HG03095 (cell line): ENCODE results near the gene FUBP3.
"Not testable (repeated sequence)": the region's sequence is repeated elsewhere in the genome, so short reads cannot be mapped to it uniquely, and the experiment has no call there.

Source experiments
- ATAC-seq: cut with Tn5 transposase; IDR thresholded peaks from one replicate; pipeline ENCODE4 v1.9.1; 2021; ENCODE audit warnings: moderate library complexity; ENCODE audit not compliant: unreplicated experiment

FUBP3 gene

DNA sequence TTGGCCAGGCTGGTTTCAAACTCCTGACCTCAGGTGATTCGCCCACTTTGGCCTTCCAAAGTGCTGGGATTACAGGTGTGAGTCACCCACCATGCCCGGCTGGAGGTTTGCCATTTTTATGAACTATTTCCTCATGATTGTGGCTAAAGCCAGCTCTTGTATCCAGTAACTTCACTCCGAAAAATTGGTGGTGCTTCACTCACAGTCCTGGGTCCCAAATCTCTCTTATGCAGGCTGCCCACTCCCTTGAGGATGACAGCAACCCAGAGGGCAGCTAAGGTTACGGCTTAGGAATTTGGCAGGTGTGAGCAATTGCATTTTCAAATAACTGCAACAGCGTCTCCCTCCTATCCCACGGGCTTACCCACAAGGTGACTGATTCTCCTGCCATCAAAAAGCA, 23.4 kb upstream of the FUBP3 start:
- ATAC-seq = no peak

DNA sequence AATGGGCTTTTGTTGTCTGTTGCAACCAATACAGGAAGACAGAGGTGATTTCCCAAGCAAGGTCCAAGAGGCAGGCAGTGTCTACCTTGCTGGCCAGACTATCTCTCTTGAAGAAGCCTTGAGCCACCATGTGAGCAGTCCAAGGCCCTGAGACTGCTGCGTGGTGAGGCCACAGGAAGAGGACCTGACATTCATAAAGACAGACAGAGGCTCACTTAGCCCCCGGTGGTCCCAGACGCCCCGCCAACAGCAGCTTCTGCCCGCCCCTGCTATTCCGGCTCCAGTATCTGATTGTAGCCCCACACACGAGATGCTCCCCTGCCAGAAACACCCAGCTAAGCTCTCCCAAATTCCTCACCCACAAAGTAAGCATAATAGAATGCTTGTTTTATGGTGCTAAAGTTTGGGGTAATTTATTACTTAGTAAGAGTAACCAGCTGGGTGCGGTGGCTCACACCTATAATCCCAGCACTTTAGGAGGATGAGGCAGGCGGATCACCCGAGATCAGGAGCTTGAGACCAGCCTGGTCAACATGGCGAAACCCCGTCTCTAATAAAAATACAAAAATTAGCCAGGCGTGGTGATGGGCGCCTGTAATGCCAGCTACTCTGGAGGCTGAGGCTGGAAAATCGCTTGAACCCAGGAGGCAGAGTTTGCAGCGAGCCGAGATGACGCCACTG, 22.8 kb upstream of the FUBP3 start:
- no peak for ATAC-seq

GRCh38 chr9:130557077-130557468, 22.3 kb upstream of the FUBP3 start:
- no peak for ATAC-seq

DNA sequence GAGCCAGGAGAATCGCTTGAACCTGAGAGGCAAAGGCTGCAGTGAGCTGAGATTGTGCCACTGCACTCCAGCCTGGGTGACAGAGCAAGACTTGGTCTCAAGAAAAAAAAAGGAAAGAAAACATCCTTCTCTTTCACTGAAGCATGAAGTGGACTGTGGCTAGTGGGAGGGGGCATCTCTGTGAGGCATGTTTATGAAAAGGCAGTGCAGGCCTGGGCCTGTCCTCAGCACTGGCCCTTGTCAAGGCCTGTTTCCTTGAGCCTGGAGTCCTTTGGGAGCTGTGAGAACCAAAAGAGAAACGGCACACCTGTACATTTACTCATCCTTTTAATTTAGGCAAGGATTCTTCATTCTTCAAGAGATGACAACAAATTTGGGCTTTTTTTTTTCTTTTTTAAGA, 18.3 kb upstream of the FUBP3 start:
- no peak for ATAC-seq

DNA sequence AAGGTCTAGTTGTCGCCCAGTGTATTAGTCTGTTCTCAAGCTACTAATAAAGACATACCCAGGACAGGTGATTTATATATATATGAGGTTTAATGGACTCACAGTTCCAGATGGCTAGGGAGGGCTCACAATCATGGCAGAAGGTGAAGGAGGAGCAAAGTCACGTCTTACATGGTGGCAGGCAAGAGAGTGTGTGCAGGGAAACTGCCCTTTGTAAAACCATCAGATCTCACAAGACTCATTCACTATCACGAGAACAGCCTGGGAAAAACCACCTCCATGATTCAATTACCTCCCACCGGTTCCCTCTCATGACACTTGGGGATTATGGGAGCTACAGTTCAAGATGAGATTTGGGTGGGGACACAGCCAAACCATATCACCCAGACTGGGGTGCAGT, 16.9 kb upstream of the FUBP3 start:
- not testable (repeated sequence) for ATAC-seq

DNA sequence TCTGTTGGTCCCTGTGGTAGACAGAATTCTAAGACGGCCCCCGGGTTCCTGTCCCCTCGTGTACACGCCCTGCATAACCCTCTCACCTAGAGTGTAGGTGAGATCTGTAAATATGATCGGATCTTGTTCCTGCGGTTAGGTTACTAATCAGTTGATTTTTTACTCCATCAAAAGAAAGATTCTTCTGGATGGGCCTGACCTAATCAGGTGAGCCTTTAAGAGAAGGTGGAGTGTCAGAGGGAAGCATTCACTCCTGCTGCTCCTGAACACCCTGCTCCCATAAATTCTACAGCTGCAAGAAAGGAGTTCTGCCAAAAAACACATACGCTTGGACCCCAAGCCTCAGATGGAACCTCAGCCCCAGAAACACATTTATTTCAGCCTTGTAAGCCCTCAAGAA, 15.6 kb upstream of the FUBP3 start:
- no peak for ATAC-seq

DNA sequence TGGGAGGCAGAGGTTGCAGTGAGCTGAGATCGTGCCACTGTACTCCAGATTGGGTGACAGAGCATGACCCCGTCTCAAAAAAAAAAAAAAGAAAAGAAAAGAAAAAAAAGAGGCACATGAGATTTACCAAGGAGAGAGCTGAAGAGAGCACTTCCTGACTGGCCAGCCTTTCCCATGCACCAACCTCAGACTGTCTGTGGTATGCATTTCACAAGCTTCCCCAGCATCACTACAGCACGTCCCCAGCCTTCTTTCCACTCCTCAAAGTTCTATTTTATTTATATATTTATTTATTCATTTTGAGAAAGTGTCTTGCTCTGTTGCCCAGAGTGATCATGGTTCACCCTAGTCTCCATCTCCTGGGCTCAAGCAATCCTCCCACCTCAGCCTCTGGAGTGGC, 13.6 kb upstream of the FUBP3 start:
- no peak for ATAC-seq

DNA sequence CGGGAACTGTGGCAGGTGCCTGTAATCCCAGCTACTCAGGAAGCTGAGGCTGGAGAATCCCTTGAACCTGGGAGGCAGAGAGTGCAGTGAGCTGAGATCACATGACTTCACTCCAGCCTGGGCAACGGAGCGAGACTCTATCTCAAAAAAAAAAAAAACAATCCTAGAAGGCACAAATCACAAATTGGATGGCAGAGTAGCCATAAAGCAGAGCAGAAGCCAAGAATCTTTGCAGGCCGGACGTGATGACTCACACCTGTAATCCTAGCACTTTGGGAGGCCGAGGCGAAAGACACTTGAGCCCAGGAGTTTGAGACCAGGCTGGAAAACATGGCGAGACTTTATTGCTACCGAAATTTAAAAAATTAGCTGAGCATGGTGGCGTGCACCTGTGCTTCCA, 9.2 kb upstream of the FUBP3 start:
- ATAC-seq = no peak

DNA sequence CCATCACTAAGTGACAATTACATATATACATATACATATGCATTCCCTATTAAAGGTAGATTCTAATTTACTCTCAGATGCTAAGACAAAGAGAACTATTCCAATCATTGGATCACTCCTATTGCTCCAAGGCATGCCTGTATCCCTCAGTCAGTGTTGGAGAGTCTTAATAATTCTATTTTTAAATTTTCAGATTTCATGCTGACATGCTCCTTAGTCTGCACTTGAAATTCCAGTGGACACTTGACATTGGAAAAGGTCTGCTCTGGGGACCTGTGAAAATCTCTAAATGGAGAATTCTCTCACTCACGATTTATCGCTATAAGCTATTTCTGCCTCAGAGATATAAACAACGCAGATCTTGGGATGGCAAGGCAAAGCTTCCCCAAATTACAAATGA, 3.9 kb upstream of the FUBP3 start:
- no peak for ATAC-seq

DNA sequence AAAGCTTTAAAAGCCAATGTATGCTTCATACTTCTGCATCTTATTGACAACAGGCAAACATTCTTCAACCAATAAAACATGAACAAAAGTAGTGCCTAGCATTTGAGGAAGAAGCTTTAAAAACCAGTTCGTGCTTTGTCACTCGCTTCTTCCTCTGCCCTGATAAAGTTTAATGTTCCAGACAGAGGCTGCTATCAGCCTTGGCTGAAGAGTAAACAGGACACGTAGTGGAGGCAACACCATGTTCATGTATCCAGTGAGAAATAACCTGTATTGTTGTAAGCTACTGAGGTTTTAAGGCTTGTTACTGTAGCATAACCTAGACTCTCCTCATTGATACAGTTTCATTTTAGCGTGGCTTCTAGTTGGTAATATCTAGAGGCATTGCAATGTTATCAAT, 3.2 kb upstream of the FUBP3 start:
- ATAC-seq = no peak

- peak; percentile 13 for ATAC-seq
Observed at GRCh38 chr9:130579738-130580463, 524 bp downstream of the FUBP3 start.

- ATAC-seq = no peak
Observed at GRCh38 chr9:130581766-130582165, 2.4 kb downstream of the FUBP3 start.

- ATAC-seq = no peak
Observed at GRCh38 chr9:130583271-130583670, 3.9 kb downstream of the FUBP3 start.

DNA sequence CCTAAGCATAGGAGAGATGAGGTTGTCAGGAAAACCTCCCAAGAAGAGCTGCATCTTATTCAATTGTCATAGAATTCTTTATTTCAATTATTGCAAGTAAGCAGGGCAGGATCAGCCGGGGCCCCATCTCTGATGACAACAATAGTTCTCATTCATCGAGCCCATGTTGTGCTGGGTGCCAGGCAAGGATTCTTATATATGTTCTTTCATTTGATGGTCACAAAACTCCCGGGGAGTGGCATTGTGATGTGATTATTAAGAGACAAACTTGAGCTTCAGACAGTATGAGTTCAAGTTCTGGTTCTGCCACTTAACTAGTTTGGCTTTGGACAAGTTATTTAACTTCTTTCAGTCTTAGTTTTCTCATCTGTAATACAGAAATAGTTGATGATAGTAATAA, 8.5 kb downstream of the FUBP3 start:
- ATAC-seq = no peak

DNA sequence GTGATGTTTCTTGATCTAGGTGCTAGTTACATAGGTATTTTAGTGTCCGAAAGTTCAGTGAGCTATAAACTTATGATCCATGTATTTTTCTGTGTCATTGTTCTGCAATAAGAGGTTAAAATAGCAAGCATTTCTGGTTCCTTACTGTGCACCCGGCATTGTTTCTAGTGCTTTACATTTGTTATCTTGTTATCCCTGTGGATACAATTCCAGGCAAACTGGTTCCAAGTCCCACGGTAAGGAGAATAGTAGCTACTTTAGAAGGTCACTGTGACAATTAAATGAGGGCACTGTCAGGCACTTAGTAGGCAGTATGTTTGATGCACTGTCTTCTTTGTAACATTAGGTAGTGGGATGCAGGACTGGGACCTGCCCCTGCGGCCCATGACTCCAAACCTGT, 9.0 kb downstream of the FUBP3 start:
- ATAC-seq = no peak

- no peak for ATAC-seq
Observed at GRCh38 chr9:130589754-130590153, 10.4 kb downstream of the FUBP3 start.

DNA sequence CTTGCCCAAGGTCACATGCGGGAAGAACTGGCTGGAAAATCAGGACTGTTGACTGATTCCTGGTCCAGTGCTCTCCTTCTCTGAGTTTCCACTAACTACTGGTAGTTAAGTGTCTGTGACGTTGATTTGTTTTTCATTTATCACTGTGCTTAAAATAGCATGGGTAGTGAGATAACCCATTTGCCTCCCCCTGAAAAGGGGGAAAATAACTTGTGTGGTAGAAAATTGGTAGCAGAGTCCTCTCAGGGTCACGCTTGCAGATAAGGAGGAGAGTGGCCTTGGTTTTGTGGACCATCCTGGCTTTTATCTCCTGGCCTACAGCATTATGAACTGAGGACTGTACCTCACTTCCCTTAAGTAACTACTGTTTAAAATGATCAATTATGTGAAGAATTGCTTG, 10.9 kb downstream of the FUBP3 start:
- no peak for ATAC-seq

GRCh38 chr9:130593020-130593419, 13.6 kb downstream of the FUBP3 start:
- no peak for ATAC-seq

DNA sequence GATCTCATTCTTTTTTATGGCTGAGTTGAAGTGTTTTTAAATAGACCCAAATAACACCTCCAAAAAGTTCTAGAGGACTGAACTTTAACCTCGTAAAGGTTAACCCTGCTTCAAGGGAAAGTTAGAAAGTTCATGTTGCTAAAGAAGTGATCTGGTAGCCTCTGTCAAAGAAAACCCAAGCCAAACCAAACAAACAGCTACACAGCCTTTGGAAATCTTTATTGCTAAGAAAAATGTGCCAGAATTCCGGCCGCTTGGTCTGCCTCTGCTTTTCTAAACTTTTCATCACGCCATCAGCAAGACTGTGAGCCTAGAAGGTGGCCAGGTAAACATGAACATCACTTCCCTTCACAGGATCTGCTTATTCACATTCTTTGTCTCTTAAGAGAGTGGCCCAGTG, 17.9 kb downstream of the FUBP3 start:
- no peak for ATAC-seq

DNA sequence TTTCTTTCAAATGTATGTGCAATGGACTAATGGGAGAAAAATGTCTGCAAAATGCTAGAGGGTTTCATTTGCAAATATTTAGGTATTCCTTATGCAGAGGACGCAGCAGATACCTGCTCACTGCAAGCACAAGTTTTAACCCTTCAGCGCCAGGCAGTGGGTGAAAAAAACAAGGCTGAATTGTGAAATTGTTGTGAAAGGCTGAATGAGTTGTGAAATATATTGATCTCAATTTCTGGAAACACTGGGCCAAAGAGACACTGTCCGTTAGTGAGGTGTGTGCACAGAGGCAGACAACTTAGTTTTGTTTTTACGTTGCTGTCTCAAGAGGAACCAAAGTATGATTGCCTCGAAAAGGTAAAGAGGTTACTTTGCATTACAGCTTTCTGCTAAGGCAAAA, 18.8 kb downstream of the FUBP3 start:
- ATAC-seq = no peak

GRCh38 chr9:130599625-130600024, 20.2 kb downstream of the FUBP3 start:
- ATAC-seq = no peak

GRCh38 chr9:130601100-130601499, 21.7 kb downstream of the FUBP3 start:
- no peak for ATAC-seq

DNA sequence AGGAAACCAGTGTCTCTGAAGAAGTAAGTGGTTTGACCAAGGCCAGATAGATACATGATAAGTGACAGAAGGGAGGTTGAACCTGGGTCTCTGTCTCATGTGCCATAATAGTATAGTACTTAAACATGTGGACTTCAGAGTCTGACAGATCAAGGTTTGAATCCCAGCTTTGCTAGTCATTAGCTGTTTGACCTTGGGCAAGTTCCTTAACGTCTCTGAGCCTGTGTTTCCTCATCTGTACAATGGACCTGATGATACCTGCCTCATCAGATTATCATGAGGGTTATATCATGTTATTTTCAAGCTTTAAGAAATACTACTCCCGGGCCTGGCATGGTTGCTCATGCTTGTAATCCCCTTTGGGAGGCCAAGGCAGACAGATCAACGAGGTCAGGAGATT, 24.9 kb downstream of the FUBP3 start:
- ATAC-seq = no peak
